Loucy (cell line): ENCODE measurements around the gene ZNF180.
"Not testable (repeated sequence)": the region's sequence is repeated elsewhere in the genome, so short reads cannot be mapped to it uniquely, and the experiment has no call there.

Experiments
- H2AFZ ChIP-seq: fragments of 200-600 bp; sonication (generic); 2 replicates; pipeline ENCODE4 v1.6.0; 2016; ENCODE audit warnings: antibody characterized with exemption, mild to moderate bottlenecking, low read length, moderate library complexity
- H3F3A ChIP-seq: fragments of 200-600 bp; 2 replicates; pipeline ENCODE4 v1.6.0; 2016; ENCODE audit warnings: antibody characterized with exemption, low read depth, mild to moderate bottlenecking
- H3K27me3 ChIP-seq: fragments of 200-600 bp; sonication (generic); 2 replicates; pipeline ENCODE4 v1.6.1; 2014; ENCODE audit warnings: low read length, mild to moderate bottlenecking; ENCODE audit not compliant: insufficient read depth, poor library complexity, severe bottlenecking
- H3K36me3 ChIP-seq: fragments of 200-600 bp; sonication (generic); 2 replicates; pipeline ENCODE4 v1.6.1; 2016; ENCODE audit warnings: low read length; ENCODE audit not compliant: insufficient read depth
- H3K4me1 ChIP-seq: fragments of 200-600 bp; sonication (generic); 2 replicates; pipeline ENCODE4 v1.5.1; 2014; ENCODE audit warnings: low read length, mild to moderate bottlenecking; ENCODE audit not compliant: insufficient read depth, poor library complexity, severe bottlenecking
- H3K4me2 ChIP-seq: fragments of 200-600 bp; sonication (generic); 2 replicates; pipeline ENCODE4 v1.6.0; 2014; ENCODE audit warnings: antibody characterized with exemption, low read length, low read depth, mild to moderate bottlenecking; ENCODE audit not compliant: poor library complexity, severe bottlenecking
- H3K4me3 ChIP-seq: fragments of 200-600 bp; sonication (generic); 2 replicates; pipeline ENCODE4 v1.5.1; 2014; ENCODE audit warnings: low read length, mild to moderate bottlenecking, mixed read lengths; ENCODE audit not compliant: poor library complexity, severe bottlenecking
- H3K79me2 ChIP-seq: fragments of 200-600 bp; sonication (generic); 2 replicates; pipeline ENCODE4 v1.6.1; 2014; ENCODE audit warnings: low read length; ENCODE audit not compliant: insufficient read depth
- H3K9ac ChIP-seq: fragments of 200-600 bp; sonication (generic); 2 replicates; pipeline ENCODE4 v1.6.0; 2014; ENCODE audit warnings: mild to moderate bottlenecking, low read depth, low read length, moderate library complexity; ENCODE audit not compliant: poor library complexity, severe bottlenecking
- H3K9me2 ChIP-seq: fragments of 200-600 bp; sonication (generic); replicated peaks from 2 replicates; pipeline ENCODE4 v1.6.1; 2016; ENCODE audit warnings: low read depth, low read length, mixed read lengths
- H3K9me3 ChIP-seq: fragments of 200-600 bp; sonication (generic); 2 replicates; pipeline ENCODE4 v1.6.1; 2014; ENCODE audit warnings: mild to moderate bottlenecking, antibody characterized with exemption, low read length, low read depth; ENCODE audit not compliant: insufficient read depth
- H4K20me1 ChIP-seq: fragments of 200-600 bp; sonication (generic); 2 replicates; pipeline ENCODE4 v1.6.0; 2014; ENCODE audit warnings: antibody characterized with exemption, low read length, mild to moderate bottlenecking; ENCODE audit not compliant: insufficient read depth, poor library complexity, severe bottlenecking
- EZH2phosphoT487 ChIP-seq: fragments of 200-600 bp; IDR thresholded peaks from 2 replicates; pipeline ENCODE4 v1.6.1; 2018; ENCODE audit warnings: antibody characterized with exemption, mild to moderate bottlenecking, moderate library complexity, borderline replicate concordance
- TF ChIP-seq, protein P1 (sequence below): fragments of 200-600 bp; sonication (generic); conservative IDR thresholded peaks from 2 replicates; pipeline ENCODE4 v1.5.1; 2014; ENCODE audit warnings: mild to moderate bottlenecking, antibody characterized with exemption, low read length

ZNF180 gene

GRCh38 chr19:44496711-44497110 is 3.6 kb downstream of the ZNF180 start:
- H3K9ac ChIP-seq: no peak overlapping the region
- peaks cover 41% of the 10 kb centered on the region for H3K9me3 ChIP-seq
- H3K27me3 ChIP-seq: no peaks in the 10 kb centered on the region
- no peak for TF ChIP-seq EZH2phosphoT487
- TF ChIP-seq, protein P1, sequence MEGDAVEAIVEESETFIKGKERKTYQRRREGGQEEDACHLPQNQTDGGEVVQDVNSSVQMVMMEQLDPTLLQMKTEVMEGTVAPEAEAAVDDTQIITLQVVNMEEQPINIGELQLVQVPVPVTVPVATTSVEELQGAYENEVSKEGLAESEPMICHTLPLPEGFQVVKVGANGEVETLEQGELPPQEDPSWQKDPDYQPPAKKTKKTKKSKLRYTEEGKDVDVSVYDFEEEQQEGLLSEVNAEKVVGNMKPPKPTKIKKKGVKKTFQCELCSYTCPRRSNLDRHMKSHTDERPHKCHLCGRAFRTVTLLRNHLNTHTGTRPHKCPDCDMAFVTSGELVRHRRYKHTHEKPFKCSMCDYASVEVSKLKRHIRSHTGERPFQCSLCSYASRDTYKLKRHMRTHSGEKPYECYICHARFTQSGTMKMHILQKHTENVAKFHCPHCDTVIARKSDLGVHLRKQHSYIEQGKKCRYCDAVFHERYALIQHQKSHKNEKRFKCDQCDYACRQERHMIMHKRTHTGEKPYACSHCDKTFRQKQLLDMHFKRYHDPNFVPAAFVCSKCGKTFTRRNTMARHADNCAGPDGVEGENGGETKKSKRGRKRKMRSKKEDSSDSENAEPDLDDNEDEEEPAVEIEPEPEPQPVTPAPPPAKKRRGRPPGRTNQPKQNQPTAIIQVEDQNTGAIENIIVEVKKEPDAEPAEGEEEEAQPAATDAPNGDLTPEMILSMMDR: no peak
- H3K4me3 ChIP-seq: peak overlapping the region; percentile 90
- peak overlapping the region; percentile 89 for H3K4me2 ChIP-seq
- no peaks in the 10 kb centered on the region for H3F3A ChIP-seq
- no peaks in the 10 kb centered on the region for H3K9me2 ChIP-seq
- peaks cover 16% of the 10 kb centered on the region for H4K20me1 ChIP-seq
- H3K79me2 ChIP-seq: peaks cover 69% of the 10 kb centered on the region
- peaks cover 47% of the 10 kb centered on the region; the same call in 1 of the 2 replicates for H3K36me3 ChIP-seq
- H3K4me1 ChIP-seq: peaks cover 24% of the 10 kb centered on the region
- H2AFZ ChIP-seq: no peak overlapping the region

- Histone ChIP-seq H3K9ac (no peak overlapping the region), H3K36me3 (peaks cover 56% of the 10 kb centered on the region)
Observed at GRCh38 chr19:44476559-44477408, 23.5 kb downstream of the ZNF180 start.

GRCh38 chr19:44468730-44469129 is 31.6 kb downstream of the ZNF180 start:
- H3K9ac ChIP-seq, H3K79me2 ChIP-seq, H3K27me3 ChIP-seq, H3K9me2 ChIP-seq, H3K4me2 ChIP-seq, H3K4me1 ChIP-seq, H3K4me3 ChIP-seq, H3F3A ChIP-seq, H3K36me3 ChIP-seq, H4K20me1 ChIP-seq, H2AFZ ChIP-seq: not testable (repeated sequence)
- H3K9me3 ChIP-seq: peaks cover 22% of the 10 kb centered on the region; the same call in 1 of the 2 replicates

More at GRCh38 chr19:44476559-44477408, 23.5 kb downstream of the ZNF180 start:
- no peak overlapping the region for H2AFZ ChIP-seq
- no peaks in the 10 kb centered on the region for H3K9me2 ChIP-seq
- no peaks in the 10 kb centered on the region for H3K4me1 ChIP-seq
- TF ChIP-seq, protein P1: no peak
- no peak for TF ChIP-seq EZH2phosphoT487
- H3K4me3 ChIP-seq: no peak overlapping the region
- peaks cover 11% of the 10 kb centered on the region for H3K27me3 ChIP-seq
- H4K20me1 ChIP-seq: no peaks in the 10 kb centered on the region
- peaks cover 84% of the 10 kb centered on the region for H3K9me3 ChIP-seq
- H3K79me2 ChIP-seq: no peaks in the 10 kb centered on the region
- peaks cover 13% of the 10 kb centered on the region for H3F3A ChIP-seq
- H3K4me2 ChIP-seq: no peak overlapping the region

GRCh38 chr19:44462600-44463286 is 37.6 kb downstream of the ZNF180 start:
- not testable (repeated sequence) for H3F3A ChIP-seq, H2AFZ ChIP-seq, H3K27me3 ChIP-seq, H3K36me3 ChIP-seq, H3K79me2 ChIP-seq, H3K4me2 ChIP-seq, H3K4me1 ChIP-seq, H4K20me1 ChIP-seq, H3K9me3 ChIP-seq, H3K9ac ChIP-seq, H3K4me3 ChIP-seq, H3K9me2 ChIP-seq

- not testable (repeated sequence) for H3F3A ChIP-seq, H4K20me1 ChIP-seq, H3K36me3 ChIP-seq, H3K4me1 ChIP-seq, H3K27me3 ChIP-seq, H3K4me3 ChIP-seq, H3K9me2 ChIP-seq, H3K9ac ChIP-seq, H3K4me2 ChIP-seq, H3K79me2 ChIP-seq, H2AFZ ChIP-seq
- H3K9me3 ChIP-seq: peaks cover 16% of the 10 kb centered on the region; the same call in 1 of the 2 replicates
Observed at GRCh38 chr19:44456016-44456415, 44.3 kb downstream of the ZNF180 start.
